Lower lobe of right lung (tissue), 2 donors: Measurements from ENCODE around the gene ZDHHC11B. TPM values are rescaled to one million over a fixed set of nuclear protein-coding genes. Genes with fewer than 3 reads are reported as not detected.
A peak's percentile ranks its signal among the peaks of the same experiment; 100 is the strongest.
"Not testable (repeated sequence)": the region's sequence is repeated elsewhere in the genome, so short reads cannot be mapped to it uniquely, and the experiment has no call there.

Source experiments
- ATAC-seq, 2 donors: fragments of 200-7000 bp; cut with Tn5 transposase; one replicate each; pipeline ENCODE4 v1.9.1; 2020 to 2022; ENCODE audit warnings: mild to moderate bottlenecking in 2 of 2, moderate library complexity in 2 of 2
- DNase-seq: peaks from one replicate; pipeline ENCODE4 v3.0.0-alpha.2; 2020
- H3K27ac ChIP-seq: fragments of 200-600 bp; one replicate; pipeline ENCODE4 v1.8.0; 2022
- H3K27me3 ChIP-seq: fragments of 200-600 bp; one replicate; pipeline ENCODE4 v1.8.0; 2022; ENCODE audit warnings: low read depth
- H3K36me3 ChIP-seq: fragments of 200-600 bp; one replicate; pipeline ENCODE4 v1.8.0; 2022; ENCODE audit warnings: mild to moderate bottlenecking
- H3K4me1 ChIP-seq: fragments of 200-600 bp; one replicate; pipeline ENCODE4 v1.8.0; 2022
- H3K4me3 ChIP-seq: fragments of 200-600 bp; one replicate; pipeline ENCODE4 v1.8.0; 2022; ENCODE audit warnings: mild to moderate bottlenecking
- H3K9me3 ChIP-seq: fragments of 200-600 bp; one replicate; pipeline ENCODE4 v1.8.0; 2022
- intact Hi-C: fragments of 100-400 bp; cut with DNase I; formaldehyde crosslinking; loops from one replicate; pipeline ENCODE4 v1.11.0; 2022
- total RNA-seq: library from RNA; stranded (reverse); fragmentation: NEBNext Ultra II Directional; extraction: Animal tissue kit (Norgen Biotek cat#: 25700); gene quantifications from one replicate; pipeline ENCODE4 v1.2.1, GENCODE V29; 2021
- donor health status: DM: no; HTN: yes; CAD: no; lungs with severe emphysema.

ZDHHC11B gene
- total RNA-seq, 1 donor from 2014 or later, result 14.9 TPM

GRCh38 chr5:788703-789102, 4.2 kb upstream of the ZDHHC11B start:
- H3K27me3 ChIP-seq, H3K9me3 ChIP-seq, ATAC-seq, H3K36me3 ChIP-seq, DNase-seq, H3K4me3 ChIP-seq, H3K27ac ChIP-seq, H3K4me1 ChIP-seq, intact Hi-C loops: not testable (repeated sequence)

- not testable (repeated sequence) for DNase-seq, H3K4me3 ChIP-seq, H3K9me3 ChIP-seq
These were observed 3.3 kb upstream of the ZDHHC11B start for GRCh38 chr5:787857-788233.

GRCh38 chr5:787224-787856, 2.8 kb upstream of the ZDHHC11B start:
- H3K36me3 ChIP-seq, intact Hi-C loops, H3K4me3 ChIP-seq, H3K9me3 ChIP-seq, ATAC-seq, DNase-seq, H3K27me3 ChIP-seq, H3K27ac ChIP-seq, H3K4me1 ChIP-seq: not testable (repeated sequence)

More at GRCh38 chr5:787857-788233, 3.3 kb upstream of the ZDHHC11B start:
- ATAC-seq, H3K27ac ChIP-seq, H3K36me3 ChIP-seq, H3K4me1 ChIP-seq, H3K27me3 ChIP-seq, intact Hi-C loops: not testable (repeated sequence)

GRCh38 chr5:785181-785705, 714 bp upstream of the ZDHHC11B start:
- ATAC-seq, result peak; percentile 35 to 41
- intact Hi-C loops, H3K9me3 ChIP-seq, H3K27me3 ChIP-seq, H3K4me1 ChIP-seq, H3K36me3 ChIP-seq: not testable (repeated sequence)
- peak overlapping the region; percentile 24 for H3K27ac ChIP-seq
- H3K4me3 ChIP-seq, result peak overlapping the region; percentile 68
- peak; percentile 53 for DNase-seq

GRCh38 chr5:783881-784427, 575 bp downstream of the ZDHHC11B start:
- H3K4me1 ChIP-seq, intact Hi-C loops, H3K36me3 ChIP-seq, H3K9me3 ChIP-seq, H3K27me3 ChIP-seq: not testable (repeated sequence)
- DNase-seq (peak; percentile 48), ATAC-seq (peak; percentile 42 to 70)
- Histone ChIP-seq H3K27ac (peak overlapping the region; percentile 65), H3K4me3 (peak overlapping the region; percentile 68)

GRCh38 chr5:783049-783802, 1.3 kb downstream of the ZDHHC11B start:
- H3K4me3 ChIP-seq, result peak overlapping the region; percentile 33
- H3K27me3 ChIP-seq, intact Hi-C loops, H3K27ac ChIP-seq, H3K36me3 ChIP-seq, H3K9me3 ChIP-seq, H3K4me1 ChIP-seq: not testable (repeated sequence)
- DNase-seq, result peak; percentile 69
- ATAC-seq, result peak; percentile 68 to 72

GRCh38 chr5:782356-782755, 2.2 kb downstream of the ZDHHC11B start:
- H3K4me3 ChIP-seq, DNase-seq, H3K9me3 ChIP-seq, H3K36me3 ChIP-seq, H3K4me1 ChIP-seq, H3K27me3 ChIP-seq, H3K27ac ChIP-seq, intact Hi-C loops: not testable (repeated sequence)
- ATAC-seq, result peak in 1 of 2 donors; percentile 1

GRCh38 chr5:780571-780970, 4.0 kb downstream of the ZDHHC11B start:
- H3K36me3 ChIP-seq, H3K27ac ChIP-seq, intact Hi-C loops, DNase-seq, H3K4me3 ChIP-seq, H3K4me1 ChIP-seq, H3K9me3 ChIP-seq, ATAC-seq, H3K27me3 ChIP-seq: not testable (repeated sequence)

- H3K27ac ChIP-seq, result not testable (repeated sequence)
These were observed 5.6 kb downstream of the ZDHHC11B start for GRCh38 chr5:778967-779366.

GRCh38 chr5:778421-778820, 6.1 kb downstream of the ZDHHC11B start:
- intact Hi-C loops, DNase-seq: not testable (repeated sequence)

More at GRCh38 chr5:778967-779366, 5.6 kb downstream of the ZDHHC11B start:
- intact Hi-C loops, H3K36me3 ChIP-seq, ATAC-seq, H3K9me3 ChIP-seq, H3K4me3 ChIP-seq, H3K4me1 ChIP-seq, H3K27me3 ChIP-seq, DNase-seq: not testable (repeated sequence)

More at GRCh38 chr5:778421-778820, 6.1 kb downstream of the ZDHHC11B start:
- not testable (repeated sequence) for H3K9me3 ChIP-seq, H3K4me3 ChIP-seq, ATAC-seq, H3K36me3 ChIP-seq, H3K4me1 ChIP-seq, H3K27me3 ChIP-seq, H3K27ac ChIP-seq
